Stromal cell of bone marrow (primary cell): Measurements from ENCODE around the gene KCNIP4.

Source experiments
- DNase-seq: peaks from one replicate; pipeline ENCODE4 v3.0.0-alpha.2; 2012; ENCODE audit warnings: low read depth

KCNIP4 gene

DNA sequence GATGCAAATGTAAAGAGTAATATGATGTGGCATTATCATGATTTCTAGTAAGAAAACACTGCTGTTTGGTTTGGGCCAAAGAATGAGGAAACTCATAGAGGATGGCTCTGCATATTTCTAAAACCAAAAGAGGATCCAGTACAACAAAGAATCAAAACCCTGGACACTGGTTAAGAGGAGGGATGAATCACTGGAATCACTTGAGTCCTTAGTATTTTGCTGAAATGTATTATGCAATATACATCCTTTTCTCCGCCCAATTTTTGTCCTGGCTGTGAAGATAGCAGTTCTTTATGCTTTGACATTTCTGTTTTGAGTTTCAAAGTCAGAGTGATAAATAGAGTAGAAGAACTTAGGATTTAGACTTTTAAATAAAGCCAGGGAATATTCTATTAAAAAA lies 902.4 kb downstream of the KCNIP4 start:
- DNase-seq: no peak

- DNase-seq: no peak
Observed at GRCh38 chr4:21045119-21045518, 903.5 kb downstream of the KCNIP4 start.

DNA sequence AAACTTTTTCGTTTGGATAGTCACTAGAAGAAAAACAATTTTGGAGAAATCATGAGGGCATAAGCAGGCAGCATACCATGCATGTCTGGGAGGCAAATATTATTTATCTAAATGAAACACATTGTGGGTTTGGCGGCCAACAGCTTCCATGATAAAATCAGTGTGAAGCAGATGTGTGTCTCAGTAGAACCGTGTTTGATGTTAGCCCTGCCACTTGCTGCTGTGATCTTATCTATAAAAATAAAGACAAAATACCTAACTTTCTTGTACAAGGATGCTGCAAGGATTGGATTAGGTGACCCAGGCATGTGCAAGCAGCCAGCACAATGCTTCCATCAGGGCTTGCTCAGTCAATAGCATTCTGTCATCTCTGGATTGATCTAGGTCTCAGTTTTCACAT lies 906.9 kb downstream of the KCNIP4 start:
- DNase-seq: no peak

- no peak for DNase-seq
Observed at GRCh38 chr4:21034728-21035127, 913.8 kb downstream of the KCNIP4 start.

- no peak for DNase-seq
Observed at GRCh38 chr4:21032089-21032645, 916.4 kb downstream of the KCNIP4 start.

GRCh38 chr4:21018817-21019216 lies 929.8 kb downstream of the KCNIP4 start:
- DNase-seq: no peak

GRCh38 chr4:21013501-21013900 lies 935.1 kb downstream of the KCNIP4 start:
- no peak for DNase-seq

DNA sequence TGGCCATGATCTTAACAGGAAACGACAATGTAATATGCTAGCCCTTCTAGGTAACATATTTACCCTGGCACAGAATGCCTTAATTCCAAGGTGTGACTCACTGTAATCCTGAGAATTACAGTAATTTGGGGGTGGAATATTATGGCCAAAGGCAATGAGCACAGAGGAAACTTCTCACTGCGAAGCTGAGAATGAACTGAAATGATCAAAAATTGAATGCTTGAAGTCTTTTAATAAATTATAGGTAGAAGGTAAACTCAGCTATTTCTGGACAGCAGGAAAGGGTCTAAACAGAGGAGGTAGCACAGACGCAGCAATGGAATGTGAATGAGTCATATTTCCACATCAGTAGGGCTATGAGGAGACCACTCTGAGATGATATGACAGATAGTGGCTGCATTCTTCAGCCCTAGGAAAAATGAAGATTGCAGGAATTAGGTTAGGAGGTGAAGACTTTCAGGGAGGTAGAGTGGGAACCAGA lies 935.7 kb downstream of the KCNIP4 start:
- DNase-seq: no peak

- no peak for DNase-seq
Observed at GRCh38 chr4:21011106-21011505, 937.5 kb downstream of the KCNIP4 start.

DNA sequence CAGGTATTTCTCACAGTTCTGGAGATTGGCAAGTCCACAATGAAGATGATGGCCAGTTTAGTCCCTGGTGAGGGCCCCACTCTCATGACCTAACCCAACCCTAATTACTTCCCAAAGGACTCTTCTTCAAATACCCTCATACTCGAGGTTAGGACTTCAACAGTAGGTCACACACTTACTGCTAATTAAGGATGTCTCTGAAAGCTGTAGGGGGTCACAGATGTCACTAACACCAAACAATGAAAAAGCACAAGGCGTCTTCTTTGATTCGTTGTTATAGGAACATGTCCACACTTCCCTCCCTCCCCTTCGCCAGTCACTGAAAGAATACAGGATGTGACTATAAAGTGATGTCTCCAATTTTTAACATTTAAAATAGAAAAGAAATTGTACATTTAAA lies 938.6 kb downstream of the KCNIP4 start:
- DNase-seq: no peak

DNA sequence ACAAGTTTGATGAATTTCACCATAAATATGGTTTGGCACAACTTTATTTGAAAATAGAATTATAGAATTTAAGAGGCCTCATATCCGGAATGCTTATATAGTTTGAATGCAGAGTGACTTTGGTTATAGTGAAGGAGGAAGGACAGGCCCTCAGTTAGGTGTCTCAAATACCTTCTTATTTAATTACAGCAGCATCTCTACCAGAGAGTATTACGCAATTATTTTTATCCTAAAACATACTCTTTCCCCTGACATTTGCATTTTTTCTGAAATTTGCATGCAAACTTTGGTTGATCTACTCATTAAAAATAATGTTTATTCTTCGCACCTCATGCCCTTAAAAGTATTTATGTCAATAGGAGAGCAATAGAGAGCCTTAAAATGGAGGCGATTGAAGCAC lies 942.9 kb downstream of the KCNIP4 start:
- DNase-seq: no peak

- no peak for DNase-seq
Observed at GRCh38 chr4:21002976-21003375, 945.6 kb downstream of the KCNIP4 start.

DNA sequence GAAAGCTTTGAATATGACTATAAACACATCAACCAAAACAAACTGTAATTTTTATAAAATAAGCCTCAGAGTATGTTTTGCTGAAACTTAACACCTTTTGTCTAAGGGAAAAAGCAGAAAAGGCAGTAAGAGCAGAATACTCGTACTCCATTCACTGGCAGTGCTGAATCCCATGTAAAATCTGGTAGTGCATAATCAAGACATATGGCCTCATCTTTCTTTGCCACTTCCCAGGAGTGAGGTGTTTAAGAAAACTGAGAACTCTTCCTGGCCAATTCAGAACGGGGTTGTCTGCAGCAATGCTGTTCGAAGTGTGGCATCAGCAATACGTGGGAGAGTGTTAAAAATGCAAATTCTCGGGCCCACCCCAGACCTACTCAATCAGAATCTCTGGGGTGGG lies 946.3 kb downstream of the KCNIP4 start:
- DNase-seq: no peak

- no peak for DNase-seq
Observed at GRCh38 chr4:21001490-21001889, 947.1 kb downstream of the KCNIP4 start.

- DNase-seq: no peak
Observed at GRCh38 chr4:20997886-20998285, 950.7 kb downstream of the KCNIP4 start.

DNA sequence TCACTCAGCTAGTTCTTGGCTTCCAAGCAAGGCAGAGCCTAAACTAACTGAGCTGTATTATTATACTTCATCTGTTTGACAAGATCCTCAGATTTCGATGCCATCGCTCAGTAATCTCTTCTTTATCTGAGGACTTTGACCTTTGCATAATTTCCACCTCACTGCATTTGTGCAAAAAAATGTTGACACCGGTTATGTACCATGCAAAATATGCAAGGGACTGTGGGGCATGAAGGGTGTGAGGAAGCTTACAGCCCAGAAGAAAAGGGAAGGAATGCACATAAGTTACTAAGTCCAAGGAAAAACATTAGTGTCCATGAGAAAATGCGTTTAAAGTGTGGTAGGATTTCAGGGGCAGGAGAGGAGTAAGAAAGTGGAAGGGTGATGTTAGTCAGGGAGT lies 953.0 kb downstream of the KCNIP4 start:
- no peak for DNase-seq

GRCh38 chr4:20995015-20995414 lies 953.6 kb downstream of the KCNIP4 start:
- DNase-seq: no peak

DNA sequence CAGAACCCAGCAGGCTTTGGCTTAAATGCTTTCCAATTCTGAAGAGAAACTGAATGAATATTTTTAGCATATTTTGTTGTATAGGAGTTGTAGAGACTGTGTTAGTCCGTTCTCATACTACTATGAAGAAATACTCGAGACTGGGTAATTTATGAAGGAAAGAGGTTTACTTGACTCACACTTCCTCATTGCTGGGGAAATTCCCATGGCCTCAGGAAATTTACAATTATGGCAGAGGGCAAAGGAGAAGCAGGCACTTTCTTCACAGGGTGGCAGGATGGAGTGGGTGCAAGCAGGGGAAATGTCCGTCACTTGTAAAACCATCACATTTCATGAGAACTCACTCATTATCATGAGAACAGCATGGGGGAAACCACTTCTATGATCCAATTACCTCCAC lies 956.6 kb downstream of the KCNIP4 start:
- no peak for DNase-seq

DNA sequence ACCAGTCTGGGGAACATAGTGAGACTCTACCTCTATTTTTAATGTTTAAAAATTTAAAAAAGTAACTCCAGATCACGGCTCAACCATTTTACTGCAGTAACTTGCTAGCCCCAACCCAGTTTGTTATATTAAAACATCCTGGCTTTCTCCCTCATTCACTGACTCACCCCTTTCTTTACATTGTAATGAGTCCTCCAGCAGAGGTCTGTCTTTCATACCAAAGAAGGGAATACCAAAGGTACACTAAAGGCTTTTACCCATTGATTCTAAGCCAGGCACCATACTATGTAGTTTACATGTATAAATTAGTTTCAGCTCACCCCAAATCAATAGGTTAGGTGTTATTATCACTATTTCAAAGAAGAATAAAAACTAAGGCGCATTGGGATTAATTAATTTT lies 961.4 kb downstream of the KCNIP4 start:
- DNase-seq: no peak

- no peak for DNase-seq
Observed at GRCh38 chr4:20984576-20984836, 964.1 kb downstream of the KCNIP4 start.

GRCh38 chr4:20983763-20984575 lies 964.6 kb downstream of the KCNIP4 start:
- no peak for DNase-seq

GRCh38 chr4:20982544-20982943 lies 966.0 kb downstream of the KCNIP4 start:
- DNase-seq: no peak

- no peak for DNase-seq
Observed at GRCh38 chr4:20960291-20960690, 988.3 kb downstream of the KCNIP4 start.

DNA sequence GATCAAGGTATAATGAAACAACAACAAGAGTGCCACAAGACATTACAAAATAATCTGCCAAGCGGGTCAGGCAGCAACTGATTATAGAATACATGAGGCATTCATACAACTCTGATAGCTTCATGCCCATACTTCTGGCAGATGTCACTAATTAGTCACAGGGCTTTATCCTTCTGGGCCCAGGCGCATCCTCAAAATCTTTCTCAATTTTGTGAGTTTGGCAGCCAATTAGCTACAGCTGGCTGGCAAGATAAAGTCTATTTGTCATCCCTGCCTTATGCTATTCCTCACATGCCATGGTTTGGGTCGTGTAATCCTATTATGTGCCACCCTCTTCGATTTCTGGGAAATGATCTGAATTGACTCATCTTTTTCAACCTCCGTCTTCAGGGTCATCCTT lies 994.0 kb downstream of the KCNIP4 start:
- no peak for DNase-seq
